NCI-H526 treated with DMSO at 0.1 percent for 48 hours (cell line): ENCODE data around the gene NBEAL2.

Experiments
- DNase-seq: peaks from one replicate; lab custom pipeline; 2025; lab: John Stamatoyannopoulos, UW

The NBEAL2 gene

DNA sequence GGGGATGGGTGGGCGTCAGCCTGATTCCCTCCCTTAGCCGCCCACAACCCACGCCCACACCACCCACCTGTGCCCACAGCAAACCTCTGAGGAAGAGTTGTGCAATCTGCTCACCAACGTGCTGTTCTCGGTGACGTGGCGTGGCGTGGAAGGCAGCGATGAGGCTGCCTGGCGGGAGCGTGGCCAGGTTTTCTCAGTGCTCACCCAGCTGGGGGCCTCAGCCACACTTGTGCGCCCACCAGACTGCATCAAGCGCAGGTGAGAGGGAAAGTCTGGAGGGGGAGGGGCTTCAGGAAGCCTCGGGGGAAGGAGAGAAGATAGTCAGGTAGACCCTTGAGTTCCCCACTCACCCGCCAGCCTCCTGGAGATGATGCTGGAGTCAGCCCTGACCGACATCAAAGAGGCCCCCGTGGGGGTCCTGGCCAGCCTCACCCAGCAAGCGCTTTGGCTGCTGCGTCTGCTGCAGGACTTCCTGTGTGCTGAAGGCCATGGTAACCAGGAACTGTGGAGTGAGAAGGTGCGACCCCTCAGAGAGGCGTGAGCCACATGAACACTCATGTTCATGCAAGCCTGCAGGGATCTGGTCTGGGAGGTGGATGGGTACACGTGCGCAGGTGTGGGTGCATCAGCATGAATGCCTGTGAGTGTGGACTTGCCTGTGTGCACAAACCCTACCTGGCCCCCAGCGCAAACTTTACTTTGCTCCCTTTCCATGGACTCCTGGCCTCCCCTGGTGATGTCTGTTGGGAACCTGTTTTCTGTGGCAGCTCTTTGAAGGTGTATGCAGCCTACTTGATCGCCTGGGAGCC, 21.7 kb downstream of the NBEAL2 start:
- no peak for DNase-seq

DNA sequence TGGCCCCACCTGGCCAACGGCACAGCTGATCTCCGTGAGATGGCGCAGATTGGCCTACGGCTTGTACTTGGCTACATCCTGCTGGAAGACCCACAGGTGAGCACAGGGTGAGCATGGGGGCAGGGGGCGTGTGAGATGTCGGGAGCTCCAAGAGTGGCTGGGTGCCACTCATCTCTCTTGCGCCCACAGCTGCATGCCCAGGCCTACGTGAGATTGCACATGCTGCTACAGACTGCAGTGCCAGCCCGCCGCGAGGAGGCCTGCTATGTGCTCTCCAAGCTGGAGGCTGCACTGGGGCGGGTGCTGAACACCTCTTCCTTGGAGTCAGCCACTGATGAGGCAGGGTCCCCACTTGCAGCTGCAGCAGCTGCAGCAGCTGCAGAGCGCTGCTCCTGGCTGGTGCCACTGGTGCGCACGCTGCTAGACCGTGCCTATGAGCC, 22.3 kb downstream of the NBEAL2 start:
- no peak for DNase-seq

DNA sequence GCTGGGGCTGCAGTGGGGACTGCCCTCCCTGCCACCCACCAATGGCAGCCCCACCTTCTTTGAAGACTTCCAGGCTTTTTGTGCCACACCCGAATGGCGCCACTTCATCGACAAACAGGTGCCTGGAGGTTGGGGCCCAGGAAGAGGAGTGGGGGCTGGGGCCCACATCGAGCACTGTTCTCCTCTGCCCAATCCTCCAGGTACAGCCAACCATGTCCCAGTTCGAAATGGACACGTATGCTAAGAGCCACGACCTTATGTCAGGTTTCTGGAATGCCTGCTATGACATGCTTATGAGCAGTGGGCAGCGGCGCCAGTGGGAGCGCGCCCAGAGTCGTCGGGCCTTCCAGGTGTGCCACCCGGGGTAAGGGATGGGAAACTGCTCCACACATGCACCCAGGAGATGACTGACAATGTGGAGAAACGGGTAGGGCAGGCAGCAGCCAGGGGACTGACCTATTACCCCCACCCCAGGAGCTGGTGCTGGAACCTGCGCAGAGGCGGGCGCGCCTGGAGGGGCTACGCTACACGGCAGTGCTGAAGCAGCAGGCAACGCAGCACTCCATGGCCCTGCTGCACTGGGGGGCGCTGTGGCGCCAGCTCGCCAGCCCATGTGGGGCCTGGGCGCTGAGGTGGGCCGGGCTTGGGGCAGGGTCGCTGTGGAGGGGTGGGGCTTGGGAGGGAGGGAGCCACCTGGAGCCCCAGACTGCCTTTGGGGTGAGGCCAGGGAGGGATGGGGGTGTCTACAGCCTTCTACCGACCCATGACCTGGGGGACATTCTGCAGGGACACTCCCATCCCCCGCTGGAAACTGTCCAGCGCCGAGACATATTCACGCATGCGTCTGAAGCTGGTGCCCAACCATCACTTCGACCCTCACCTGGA, 22.9 kb downstream of the NBEAL2 start:
- DNase-seq = no peak

DNA sequence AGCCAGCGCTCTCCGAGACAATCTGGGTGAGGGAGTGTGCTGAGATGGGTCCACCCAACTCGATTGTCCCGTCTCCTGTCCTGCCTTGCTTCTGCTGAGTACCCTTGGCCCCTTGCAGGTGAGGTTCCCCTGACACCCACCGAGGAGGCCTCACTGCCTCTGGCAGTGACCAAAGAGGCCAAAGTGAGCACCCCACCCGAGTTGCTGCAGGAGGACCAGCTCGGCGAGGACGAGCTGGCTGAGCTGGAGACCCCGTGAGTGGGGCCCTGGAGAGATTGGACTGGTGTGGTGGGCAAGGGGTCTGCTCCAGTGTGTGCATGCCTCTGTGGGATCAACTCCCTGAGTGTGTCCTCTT, 23.6 kb downstream of the NBEAL2 start:
- DNase-seq = no peak

DNA sequence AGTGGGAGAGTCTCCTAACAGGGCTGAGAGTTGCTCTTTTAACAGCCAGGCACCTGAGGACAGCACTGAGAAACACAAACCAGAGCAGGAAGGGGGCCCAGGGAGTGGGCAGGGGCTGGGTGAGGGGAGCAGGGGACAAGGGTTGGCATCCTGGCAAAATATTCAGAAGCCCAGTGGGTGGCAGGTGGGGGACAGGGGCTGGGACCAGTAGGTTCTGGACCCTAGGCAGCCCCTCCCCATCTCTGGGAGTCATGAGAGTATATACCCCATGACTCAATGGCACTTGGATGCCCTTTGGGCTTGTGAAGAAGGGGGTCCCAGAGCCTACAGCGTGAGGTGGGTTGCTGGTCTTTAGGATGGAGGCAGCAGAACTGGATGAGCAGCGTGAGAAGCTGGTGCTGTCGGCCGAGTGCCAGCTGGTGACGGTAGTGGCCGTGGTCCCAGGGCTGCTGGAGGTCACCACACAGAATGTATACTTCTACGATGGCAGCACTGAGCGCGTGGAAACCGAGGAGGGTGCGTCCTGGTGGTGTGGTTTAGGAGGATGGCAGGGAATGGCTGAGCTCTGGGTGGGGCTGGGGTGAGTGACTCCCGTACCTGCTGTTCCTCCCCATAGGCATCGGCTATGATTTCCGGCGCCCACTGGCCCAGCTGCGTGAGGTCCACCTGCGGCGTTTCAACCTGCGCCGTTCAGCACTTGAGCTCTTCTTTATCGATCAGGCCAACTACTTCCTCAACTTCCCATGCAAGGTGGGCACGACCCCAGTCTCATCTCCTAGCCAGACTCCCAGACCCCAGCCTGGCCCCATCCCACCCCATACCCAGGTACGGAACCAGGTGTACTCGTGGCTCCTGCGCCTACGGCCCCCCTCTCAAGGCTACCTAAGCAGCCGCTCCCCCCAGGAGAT, 24.2 kb downstream of the NBEAL2 start:
- DNase-seq = no peak

DNA sequence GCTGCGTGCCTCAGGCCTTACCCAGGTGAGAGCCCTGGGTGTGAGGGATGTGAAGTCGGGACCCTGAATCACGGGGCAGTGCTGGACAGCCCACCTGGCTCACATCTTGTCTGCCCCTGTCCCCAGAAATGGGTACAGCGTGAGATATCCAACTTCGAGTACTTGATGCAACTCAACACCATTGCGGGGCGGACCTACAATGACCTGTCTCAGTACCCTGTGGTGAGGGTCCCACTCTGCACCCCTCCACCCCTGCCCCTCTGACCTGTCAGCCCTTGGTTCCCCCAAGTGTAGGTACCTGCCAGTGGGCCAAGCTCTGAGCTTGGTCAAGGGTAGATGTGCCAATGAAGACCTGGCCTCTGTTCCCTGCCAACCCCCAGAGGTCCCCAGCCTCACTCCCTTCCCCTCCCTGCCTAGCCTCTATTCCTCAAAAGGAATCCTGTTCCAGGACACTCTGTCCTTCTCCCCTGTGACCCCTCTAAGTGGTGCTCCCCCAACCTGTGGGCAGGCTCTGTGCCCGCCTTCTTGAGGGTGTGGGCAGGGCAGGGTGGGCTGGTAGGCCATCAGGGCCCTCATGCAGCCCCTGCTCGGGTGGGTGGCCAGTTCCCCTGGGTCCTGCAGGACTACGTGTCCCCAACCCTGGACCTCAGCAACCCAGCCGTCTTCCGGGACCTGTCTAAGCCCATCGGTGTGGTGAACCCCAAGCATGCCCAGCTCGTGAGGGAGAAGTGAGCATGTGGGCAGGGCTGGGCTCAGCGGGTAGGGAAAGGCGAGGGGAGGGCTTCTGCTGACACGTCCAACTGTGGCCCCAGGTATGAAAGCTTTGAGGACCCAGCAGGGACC, 25.1 kb downstream of the NBEAL2 start:
- no peak for DNase-seq

DNA sequence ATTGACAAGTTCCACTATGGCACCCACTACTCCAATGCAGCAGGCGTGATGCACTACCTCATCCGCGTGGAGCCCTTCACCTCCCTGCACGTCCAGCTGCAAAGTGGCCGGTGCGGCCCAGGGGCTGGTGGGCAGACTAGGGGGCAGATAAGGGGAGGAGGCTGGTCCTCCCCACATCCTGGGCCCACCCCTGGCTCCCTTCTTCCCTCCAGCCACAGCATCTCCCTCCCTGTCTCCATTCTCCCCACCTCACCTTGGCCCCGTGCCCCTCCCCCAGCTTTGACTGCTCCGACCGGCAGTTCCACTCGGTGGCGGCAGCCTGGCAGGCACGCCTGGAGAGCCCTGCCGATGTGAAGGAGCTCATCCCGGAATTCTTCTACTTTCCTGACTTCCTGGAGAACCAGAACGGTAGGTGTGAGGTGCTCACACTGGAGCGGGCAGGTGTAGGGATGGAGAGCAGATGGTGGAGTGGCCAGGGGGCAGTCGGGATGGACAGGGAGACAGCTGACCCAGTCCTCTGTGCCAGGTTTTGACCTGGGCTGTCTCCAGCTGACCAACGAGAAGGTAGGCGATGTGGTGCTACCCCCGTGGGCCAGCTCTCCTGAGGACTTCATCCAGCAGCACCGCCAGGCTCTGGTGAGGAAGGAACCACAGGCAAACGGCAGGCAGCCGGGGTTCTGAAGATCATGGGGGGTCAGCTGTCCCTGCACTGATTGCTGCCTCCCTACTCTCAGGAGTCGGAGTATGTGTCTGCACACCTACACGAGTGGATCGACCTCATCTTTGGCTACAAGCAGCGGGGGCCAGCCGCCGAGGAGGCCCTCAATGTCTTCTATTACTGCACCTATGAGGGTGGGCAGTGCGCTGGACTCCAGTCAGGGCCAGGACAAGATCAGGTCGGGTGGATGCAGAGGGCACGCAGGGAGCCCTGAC, 26.0 kb downstream of the NBEAL2 start:
- DNase-seq = no peak

DNA sequence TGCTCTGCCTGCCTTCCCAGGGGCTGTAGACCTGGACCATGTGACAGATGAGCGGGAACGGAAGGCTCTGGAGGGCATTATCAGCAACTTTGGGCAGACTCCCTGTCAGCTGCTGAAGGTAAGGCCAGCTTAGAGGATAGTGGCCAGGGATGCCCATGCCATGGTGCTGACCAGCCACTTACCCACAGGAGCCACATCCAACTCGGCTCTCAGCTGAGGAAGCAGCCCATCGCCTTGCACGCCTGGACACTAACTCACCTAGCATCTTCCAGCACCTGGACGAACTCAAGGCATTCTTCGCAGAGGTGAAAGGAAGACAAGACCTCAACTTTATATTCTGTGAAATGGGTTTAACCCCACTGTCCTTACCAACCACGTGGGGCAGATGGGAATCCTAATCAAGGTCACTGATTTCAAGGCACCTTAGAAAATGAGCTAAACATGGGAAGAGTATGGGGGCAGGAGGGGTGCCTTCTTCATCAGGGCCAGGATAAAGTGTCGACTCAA, 26.7 kb downstream of the NBEAL2 start:
- no peak for DNase-seq

DNA sequence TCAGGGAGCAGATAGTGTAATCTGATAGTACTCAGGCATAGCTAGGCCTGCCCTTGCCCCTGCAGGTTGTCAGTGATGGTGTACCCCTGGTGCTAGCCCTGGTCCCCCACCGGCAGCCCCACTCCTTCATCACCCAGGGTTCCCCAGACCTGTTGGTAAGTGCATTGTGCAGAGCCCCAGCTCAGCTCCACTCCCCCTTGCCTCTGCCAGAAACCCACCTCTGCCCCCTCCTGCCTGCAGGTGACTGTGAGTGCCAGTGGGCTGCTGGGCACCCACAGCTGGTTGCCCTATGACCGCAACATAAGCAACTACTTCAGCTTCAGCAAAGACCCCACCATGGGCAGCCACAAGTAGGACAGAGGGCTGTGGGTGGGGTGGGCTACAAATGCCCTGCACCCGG, 27.5 kb downstream of the NBEAL2 start:
- no peak for DNase-seq

DNA sequence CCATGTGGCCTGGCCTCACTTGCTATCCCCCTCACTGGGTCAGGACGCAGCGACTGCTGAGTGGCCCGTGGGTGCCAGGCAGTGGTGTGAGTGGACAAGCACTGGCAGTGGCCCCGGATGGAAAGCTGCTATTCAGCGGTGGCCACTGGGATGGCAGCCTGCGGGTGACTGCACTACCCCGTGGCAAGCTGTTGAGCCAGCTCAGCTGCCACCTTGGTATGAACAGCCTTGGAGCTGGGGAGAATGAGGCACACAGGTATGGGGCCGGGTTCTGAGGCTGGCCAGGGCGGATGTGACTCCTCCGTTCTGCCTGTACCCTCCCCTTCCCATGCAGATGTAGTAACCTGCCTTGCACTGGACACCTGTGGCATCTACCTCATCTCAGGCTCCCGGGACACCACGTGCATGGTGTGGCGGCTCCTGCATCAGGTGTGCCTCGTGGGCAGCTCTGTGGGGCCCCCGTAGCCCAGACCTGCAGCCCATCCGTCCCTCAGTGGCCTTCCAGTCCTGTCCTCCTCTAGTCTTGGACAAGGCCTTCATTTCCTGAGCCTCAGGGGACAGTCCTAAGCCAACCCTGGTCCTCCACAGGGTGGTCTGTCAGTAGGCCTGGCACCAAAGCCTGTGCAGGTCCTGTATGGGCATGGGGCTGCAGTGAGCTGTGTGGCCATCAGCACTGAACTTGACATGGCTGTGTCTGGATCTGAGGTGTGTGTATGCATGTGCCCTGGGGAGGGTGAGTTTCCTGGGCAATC, 28.2 kb downstream of the NBEAL2 start:
- no peak for DNase-seq

DNA sequence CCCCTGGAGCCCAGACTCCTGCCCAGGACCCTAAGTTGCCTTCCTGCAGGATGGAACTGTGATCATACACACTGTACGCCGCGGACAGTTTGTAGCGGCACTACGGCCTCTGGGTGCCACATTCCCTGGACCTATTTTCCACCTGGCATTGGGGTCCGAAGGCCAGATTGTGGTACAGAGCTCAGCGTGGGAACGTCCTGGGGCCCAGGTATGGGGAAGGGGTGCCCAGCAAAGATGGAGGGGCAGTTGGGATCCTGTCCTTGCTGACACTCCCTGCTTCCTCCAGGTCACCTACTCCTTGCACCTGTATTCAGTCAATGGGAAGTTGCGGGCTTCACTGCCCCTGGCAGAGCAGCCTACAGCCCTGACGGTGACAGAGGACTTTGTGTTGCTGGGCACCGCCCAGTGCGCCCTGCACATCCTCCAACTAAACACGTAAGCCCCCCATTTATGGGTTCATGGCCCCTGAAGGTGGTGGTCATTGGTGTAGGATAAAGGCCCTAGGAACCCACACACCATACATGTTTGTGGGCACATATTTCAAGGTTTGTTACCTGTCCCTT, 28.8 kb downstream of the NBEAL2 start:
- no peak for DNase-seq

DNA sequence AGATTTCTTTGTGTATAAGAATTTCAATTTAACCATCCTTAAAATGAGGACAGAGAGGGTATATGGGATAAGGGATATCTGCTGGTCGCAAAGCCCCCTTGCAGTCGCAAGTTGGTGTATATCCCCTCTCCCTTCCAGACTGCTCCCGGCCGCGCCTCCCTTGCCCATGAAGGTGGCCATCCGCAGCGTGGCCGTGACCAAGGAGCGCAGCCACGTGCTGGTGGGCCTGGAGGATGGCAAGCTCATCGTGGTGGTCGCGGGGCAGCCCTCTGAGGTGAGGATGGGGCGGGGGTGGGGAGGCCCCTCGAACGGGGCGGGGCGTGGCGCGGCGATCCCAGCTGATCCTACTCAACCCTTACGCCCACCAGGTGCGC, 29.4 kb downstream of the NBEAL2 start:
- no peak for DNase-seq

DNA sequence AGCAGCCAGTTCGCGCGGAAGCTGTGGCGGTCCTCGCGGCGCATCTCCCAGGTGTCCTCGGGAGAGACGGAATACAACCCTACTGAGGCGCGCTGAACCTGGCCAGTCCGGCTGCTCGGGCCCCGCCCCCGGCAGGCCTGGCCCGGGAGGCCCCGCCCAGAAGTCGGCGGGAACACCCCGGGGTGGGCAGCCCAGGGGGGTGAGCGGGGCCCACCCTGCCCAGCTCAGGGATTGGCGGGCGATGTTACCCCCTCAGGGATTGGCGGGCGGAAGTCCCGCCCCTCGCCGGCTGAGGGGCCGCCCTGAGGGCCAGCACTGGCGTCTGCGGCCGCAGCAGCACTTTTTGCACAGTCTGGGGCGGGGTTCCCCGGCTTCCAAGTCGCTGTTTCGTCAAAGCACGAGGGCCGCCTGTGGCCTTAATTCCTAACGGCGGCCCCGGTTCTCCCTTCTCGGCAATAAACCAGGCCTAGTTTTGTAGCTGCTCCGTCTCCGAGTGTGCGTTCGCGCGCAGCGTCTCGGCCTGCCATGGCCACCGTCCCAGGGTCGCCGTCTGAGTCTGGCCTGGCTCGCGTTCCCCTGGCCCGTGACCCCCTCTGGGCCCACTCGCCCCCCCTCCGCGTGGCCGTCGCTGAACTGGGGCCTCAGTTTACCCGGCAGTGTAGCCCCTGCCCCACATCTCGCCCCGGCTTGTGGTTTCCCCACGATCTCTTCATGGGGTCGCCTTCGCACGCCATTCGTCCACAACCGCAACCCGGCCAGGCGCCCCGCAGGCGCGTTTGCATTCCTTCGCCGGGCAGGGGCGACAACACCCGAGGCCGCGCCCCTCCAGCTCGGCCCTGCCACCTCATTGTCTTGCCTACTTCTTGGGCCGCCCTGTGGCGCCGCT, 30.0 kb downstream of the NBEAL2 start:
- DNase-seq = no peak

DNA sequence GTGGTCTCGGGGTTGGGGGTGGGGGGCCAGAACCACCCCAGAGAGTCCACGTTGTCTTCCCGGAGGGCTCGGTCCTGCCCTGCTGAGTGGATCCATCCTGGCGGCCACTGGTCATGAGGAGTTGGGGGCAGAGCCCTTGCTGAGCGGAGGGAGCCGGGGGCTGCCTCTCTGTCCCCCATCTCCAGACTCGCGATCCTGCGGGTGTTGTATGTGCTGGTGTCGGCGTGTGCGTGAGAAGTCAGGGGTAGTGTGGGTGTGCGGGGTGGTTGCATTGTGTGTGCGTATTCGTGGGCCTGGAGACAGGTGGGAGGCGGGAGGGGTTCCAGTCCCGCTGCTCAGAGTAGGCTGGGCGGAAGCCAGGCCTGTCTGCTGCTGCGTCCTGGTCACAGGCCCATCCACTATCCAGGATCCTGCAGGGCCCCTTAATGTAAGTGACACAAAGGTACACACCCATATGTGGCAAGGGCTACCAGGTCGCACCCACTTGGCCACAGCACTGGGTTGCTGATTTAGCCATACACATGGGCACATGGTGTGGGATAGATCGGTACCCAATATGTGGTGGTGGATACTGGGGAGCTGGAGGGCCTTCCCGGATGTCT, 30.7 kb downstream of the NBEAL2 start:
- DNase-seq = no peak

DNA sequence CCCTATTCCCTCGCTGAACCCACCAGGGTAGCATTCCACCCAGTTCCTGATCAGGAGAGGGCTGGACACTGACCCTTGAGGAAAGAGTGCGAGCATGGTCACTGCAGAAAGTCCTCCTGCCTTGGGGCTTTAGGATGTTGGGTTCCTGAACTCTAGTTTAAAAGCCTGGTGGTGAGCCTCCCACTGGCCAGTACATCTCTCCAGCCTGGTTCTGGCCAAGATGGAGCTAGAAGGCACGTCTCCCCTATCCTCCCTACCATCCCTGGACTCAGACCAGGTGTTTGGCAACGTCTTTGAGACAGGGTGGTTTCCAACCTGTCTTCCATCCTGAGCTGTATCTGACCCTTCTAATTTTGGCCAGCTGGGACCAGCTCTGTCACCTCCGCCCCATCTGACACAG, 31.4 kb downstream of the NBEAL2 start:
- DNase-seq = no peak

DNA sequence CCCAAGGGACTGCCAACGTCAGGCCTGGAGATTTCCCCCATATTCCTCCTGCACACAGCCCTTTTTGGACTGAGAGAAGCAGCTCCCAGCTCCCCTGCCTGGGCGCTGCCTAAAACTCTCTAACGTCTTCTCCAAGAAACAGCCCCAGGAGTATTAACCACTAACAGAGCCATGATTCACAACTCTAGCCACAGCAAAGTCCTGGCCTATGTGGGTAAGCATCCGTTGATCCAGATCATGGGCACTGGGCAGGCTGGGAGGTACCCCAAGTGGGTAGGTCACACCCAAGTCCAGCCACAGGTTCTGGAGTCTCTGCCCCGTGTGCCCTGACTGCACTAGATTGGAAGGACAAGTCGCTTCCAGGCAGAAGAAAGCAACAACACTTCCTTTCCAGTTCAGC, 31.9 kb downstream of the NBEAL2 start:
- DNase-seq = no peak
